ENCODE data around the gene FAM241B.

DNA sequence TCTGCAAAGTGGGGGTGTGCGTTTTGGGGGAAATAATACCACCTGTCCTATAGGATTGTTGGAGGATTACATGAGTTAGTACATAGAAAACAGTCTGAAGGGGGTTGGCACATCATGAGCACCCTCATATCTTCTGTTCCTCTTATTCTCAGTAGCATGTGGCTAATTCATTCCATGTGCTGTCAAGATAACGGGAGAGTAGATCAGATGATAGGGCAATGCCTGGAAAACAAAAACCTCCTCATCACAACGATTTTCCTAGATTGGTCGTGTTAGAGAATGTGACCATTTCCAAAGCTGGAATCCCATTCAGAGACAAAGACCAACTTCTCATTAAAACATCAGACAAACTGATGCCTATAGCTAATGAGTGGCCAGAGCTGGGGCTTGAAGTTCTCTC lies 50.6 kb downstream of the FAM241B start:
- TF ChIP-seq, protein P1, sequence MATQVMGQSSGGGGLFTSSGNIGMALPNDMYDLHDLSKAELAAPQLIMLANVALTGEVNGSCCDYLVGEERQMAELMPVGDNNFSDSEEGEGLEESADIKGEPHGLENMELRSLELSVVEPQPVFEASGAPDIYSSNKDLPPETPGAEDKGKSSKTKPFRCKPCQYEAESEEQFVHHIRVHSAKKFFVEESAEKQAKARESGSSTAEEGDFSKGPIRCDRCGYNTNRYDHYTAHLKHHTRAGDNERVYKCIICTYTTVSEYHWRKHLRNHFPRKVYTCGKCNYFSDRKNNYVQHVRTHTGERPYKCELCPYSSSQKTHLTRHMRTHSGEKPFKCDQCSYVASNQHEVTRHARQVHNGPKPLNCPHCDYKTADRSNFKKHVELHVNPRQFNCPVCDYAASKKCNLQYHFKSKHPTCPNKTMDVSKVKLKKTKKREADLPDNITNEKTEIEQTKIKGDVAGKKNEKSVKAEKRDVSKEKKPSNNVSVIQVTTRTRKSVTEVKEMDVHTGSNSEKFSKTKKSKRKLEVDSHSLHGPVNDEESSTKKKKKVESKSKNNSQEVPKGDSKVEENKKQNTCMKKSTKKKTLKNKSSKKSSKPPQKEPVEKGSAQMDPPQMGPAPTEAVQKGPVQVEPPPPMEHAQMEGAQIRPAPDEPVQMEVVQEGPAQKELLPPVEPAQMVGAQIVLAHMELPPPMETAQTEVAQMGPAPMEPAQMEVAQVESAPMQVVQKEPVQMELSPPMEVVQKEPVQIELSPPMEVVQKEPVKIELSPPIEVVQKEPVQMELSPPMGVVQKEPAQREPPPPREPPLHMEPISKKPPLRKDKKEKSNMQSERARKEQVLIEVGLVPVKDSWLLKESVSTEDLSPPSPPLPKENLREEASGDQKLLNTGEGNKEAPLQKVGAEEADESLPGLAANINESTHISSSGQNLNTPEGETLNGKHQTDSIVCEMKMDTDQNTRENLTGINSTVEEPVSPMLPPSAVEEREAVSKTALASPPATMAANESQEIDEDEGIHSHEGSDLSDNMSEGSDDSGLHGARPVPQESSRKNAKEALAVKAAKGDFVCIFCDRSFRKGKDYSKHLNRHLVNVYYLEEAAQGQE (IDR thresholded peaks at IDR 0.05; ENCODE audit: low read depth, low read length): no peak
- TF ChIP-seq, protein P2, sequence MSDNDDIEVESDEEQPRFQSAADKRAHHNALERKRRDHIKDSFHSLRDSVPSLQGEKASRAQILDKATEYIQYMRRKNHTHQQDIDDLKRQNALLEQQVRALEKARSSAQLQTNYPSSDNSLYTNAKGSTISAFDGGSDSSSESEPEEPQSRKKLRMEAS (IDR thresholded peaks at IDR 0.05; ENCODE audit: low read depth): no peak
- TF ChIP-seq TCF12 (IDR thresholded peaks at IDR 0.05): no peak; the same call in 1 of the 2 replicates
- TF ChIP-seq SMC3 (IDR thresholded peaks at IDR 0.05; ENCODE audit: low read depth, low read length): no peak
- no peak for TF ChIP-seq NRF1 (IDR thresholded peaks at IDR 0.05; ENCODE audit: low read depth, low read length)
- no peak for TF ChIP-seq YY1 (IDR thresholded peaks at IDR 0.05; ENCODE audit: low read depth)
- TF ChIP-seq FOXM1 (IDR thresholded peaks at IDR 0.05; ENCODE audit: low read depth): no peak
- TF ChIP-seq, protein P3, sequence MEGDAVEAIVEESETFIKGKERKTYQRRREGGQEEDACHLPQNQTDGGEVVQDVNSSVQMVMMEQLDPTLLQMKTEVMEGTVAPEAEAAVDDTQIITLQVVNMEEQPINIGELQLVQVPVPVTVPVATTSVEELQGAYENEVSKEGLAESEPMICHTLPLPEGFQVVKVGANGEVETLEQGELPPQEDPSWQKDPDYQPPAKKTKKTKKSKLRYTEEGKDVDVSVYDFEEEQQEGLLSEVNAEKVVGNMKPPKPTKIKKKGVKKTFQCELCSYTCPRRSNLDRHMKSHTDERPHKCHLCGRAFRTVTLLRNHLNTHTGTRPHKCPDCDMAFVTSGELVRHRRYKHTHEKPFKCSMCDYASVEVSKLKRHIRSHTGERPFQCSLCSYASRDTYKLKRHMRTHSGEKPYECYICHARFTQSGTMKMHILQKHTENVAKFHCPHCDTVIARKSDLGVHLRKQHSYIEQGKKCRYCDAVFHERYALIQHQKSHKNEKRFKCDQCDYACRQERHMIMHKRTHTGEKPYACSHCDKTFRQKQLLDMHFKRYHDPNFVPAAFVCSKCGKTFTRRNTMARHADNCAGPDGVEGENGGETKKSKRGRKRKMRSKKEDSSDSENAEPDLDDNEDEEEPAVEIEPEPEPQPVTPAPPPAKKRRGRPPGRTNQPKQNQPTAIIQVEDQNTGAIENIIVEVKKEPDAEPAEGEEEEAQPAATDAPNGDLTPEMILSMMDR (IDR thresholded peaks at IDR 0.05): no peak

All from SK-N-SH (cell line).